ENCODE data around the gene RAD51B.

DNA sequence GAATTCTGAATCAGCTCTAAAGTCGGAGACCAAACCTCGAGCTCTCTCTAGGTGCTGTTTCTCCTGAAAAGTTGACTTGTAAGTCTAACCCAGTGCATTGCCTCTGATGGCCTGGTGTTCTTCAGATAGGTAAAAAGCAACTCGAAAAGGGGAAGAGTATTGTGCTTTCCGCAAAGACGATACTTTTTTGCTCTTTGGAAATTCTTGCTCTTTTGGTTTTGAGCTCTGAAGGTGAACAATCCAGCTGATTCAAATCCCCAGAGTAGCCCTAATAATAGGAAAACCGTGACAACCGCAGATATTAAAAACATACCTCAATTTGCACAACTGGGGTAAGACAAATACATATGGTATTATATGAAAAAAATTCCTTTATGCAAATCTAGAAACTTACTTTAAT is 447.4 kb downstream of the RAD51B start:
- TF ChIP-seq, protein P1, sequence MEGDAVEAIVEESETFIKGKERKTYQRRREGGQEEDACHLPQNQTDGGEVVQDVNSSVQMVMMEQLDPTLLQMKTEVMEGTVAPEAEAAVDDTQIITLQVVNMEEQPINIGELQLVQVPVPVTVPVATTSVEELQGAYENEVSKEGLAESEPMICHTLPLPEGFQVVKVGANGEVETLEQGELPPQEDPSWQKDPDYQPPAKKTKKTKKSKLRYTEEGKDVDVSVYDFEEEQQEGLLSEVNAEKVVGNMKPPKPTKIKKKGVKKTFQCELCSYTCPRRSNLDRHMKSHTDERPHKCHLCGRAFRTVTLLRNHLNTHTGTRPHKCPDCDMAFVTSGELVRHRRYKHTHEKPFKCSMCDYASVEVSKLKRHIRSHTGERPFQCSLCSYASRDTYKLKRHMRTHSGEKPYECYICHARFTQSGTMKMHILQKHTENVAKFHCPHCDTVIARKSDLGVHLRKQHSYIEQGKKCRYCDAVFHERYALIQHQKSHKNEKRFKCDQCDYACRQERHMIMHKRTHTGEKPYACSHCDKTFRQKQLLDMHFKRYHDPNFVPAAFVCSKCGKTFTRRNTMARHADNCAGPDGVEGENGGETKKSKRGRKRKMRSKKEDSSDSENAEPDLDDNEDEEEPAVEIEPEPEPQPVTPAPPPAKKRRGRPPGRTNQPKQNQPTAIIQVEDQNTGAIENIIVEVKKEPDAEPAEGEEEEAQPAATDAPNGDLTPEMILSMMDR (optimal IDR thresholded peaks at IDR 0.05 in 1 of 3, IDR thresholded peaks at IDR 0.05 in 1 of 3, conservative IDR thresholded peaks at IDR 0.05 in 1 of 3; ENCODE audit: extremely low read depth in 1 of 3, insufficient read depth in 2 of 3, low read length in 3 of 3) = no peak
- no peak for TF ChIP-seq EZH2 (IDR thresholded peaks at IDR 0.05; ENCODE audit: low read length)

Data from keratinocyte (primary cell).